ENCODE data around the gene SDS. TPM values are rescaled to one million over a fixed set of nuclear protein-coding genes. Genes with fewer than 3 reads are reported as not detected.

Gene SDS
- total and polyA plus RNA-seq, 2 donors (not counting 3 experiments of a cell fraction or from before 2014, with no cell fraction given) = not detected

- intact Hi-C loops (cut with micrococcal nuclease) = no loop called here
These were observed 22.5 kb downstream of the SDS start for GRCh38 chr12:113381220-113381619.

More at GRCh38 chr12:113381220-113381619, 22.5 kb downstream of the SDS start:
- BruUV-seq (replicated peaks) = no TSS peak
- no peak overlapping the region for H3K9ac ChIP-seq (replicated peaks; ENCODE audit: extremely low read depth, insufficient read depth, low read length)
- H3K4me2 ChIP-seq (ENCODE audit: insufficient read depth, low read length) = no peak overlapping the region
- no peaks in the 10 kb centered on the region for H3K79me2 ChIP-seq (ENCODE audit: control insufficient read depth, insufficient read depth, low read length)
- no peak overlapping the region for H3K4me3 ChIP-seq (replicated peaks in 1 of 3; ENCODE audit: insufficient read depth in 1 of 3, low read depth in 1 of 3, low read length in 3 of 3)
- ChIA-PET CTCF (no interaction called here), POLR2A (no interaction called here)
- no peaks in the 10 kb centered on the region for H3K9me1 ChIP-seq (replicated peaks; ENCODE audit: control insufficient read depth, extremely low read depth, insufficient read depth, low read length)
- H3K9me3 ChIP-seq (replicated peaks; ENCODE audit: control insufficient read depth, insufficient read depth, low read length) = no peaks in the 10 kb centered on the region
- no peak overlapping the region for H2AFZ ChIP-seq (ENCODE audit: low read depth, low read length)
- peaks cover 0 to 8% of the 10 kb centered on the region in 2 experiments for H3K36me3 ChIP-seq (ENCODE audit: control insufficient read depth in 2 of 2, extremely low read depth in 1 of 2, insufficient read depth in 2 of 2, low read length in 2 of 2)
- H3K27ac ChIP-seq (ENCODE audit: insufficient read depth, low read depth, low read length) = no peak overlapping the region
- TF ChIP-seq EZH2 (IDR thresholded peaks at IDR 0.05; ENCODE audit: borderline replicate concordance, low read depth, low read length, severe bottlenecking) (no peak), POLR2A (IDR thresholded peaks at IDR 0.05; ENCODE audit: low read depth, low read length) (no peak), MYC (IDR thresholded peaks at IDR 0.05; ENCODE audit: low read depth, low read length) (no peak), CTCF (IDR thresholded peaks at IDR 0.05; ENCODE audit: extremely low read depth in 1 of 2, insufficient read depth in 1 of 2, low read depth in 1 of 2, low read length in 2 of 2) (no peak), GATA2 (IDR thresholded peaks at IDR 0.05; ENCODE audit: insufficient read depth, insufficient read length, low read depth, low read length) (no peak)
- TF ChIP-seq, protein P1, sequence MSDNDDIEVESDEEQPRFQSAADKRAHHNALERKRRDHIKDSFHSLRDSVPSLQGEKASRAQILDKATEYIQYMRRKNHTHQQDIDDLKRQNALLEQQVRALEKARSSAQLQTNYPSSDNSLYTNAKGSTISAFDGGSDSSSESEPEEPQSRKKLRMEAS (IDR thresholded peaks at IDR 0.05; ENCODE audit: insufficient read depth, insufficient read length) = no peak
- FAIRE-seq (no peak), DNase-seq (ENCODE audit: low read depth, low spot score) (no peak)
- no peaks in the 10 kb centered on the region for H4K20me1 ChIP-seq (replicated peaks; ENCODE audit: control insufficient read depth, extremely low read depth, insufficient read depth, low read length)
- no peaks in the 10 kb centered on the region for H3K27me3 ChIP-seq (ENCODE audit: control insufficient read depth in 2 of 2, insufficient read depth in 2 of 2, low read length in 2 of 2)
- H3K4me1 ChIP-seq (ENCODE audit: control insufficient read depth, extremely low read depth, insufficient read depth, low read length) = no peaks in the 10 kb centered on the region
- dilution Hi-C loops (cut with MboI; ENCODE audit: extremely low pct_ligation_motif_present, low sequenced_read_pairs) = no loop called here
